ENCODE results near the gene CCDC174.

The CCDC174 gene

GRCh38 chr3:14631687-14632441 is 19.7 kb upstream of the CCDC174 start:
- Histone ChIP-seq H3K9me3 (ENCODE audit: low read depth, low read length) (no peaks in the 10 kb centered on the region), H3K27ac (no peak overlapping the region), H3K4me3 (no peak overlapping the region), H3K9ac (ENCODE audit: insufficient read length) (no peak overlapping the region), H3K36me3 (ENCODE audit: insufficient read depth, low read length) (no peaks in the 10 kb centered on the region)
- no peak for DNase-seq (ENCODE audit: low read depth, low spot score)
- TF ChIP-seq FOXP2 (optimal IDR thresholded peaks at IDR 0.05; ENCODE audit: control extremely low read depth, extremely low read length, insufficient read depth): no peak
- TF ChIP-seq POLR2AphosphoS5 (IDR thresholded peaks at IDR 0.05; ENCODE audit: borderline replicate concordance, low read depth, low read length): no peak
- TF ChIP-seq EZH2 (IDR thresholded peaks at IDR 0.05): no peak

- DNase-seq (ENCODE audit: low read depth, low spot score): no peak
- no peak for TF ChIP-seq FOXP2 (optimal IDR thresholded peaks at IDR 0.05; ENCODE audit: control extremely low read depth, extremely low read length, insufficient read depth)
Observed at GRCh38 chr3:14632442-14632930, 19.1 kb upstream of the CCDC174 start.

GRCh38 chr3:14633417-14633816 is 18.1 kb upstream of the CCDC174 start:
- Histone ChIP-seq H3K27ac (no peak overlapping the region), H3K36me3 (ENCODE audit: insufficient read depth, low read length) (no peaks in the 10 kb centered on the region), H3K9ac (ENCODE audit: insufficient read length) (no peak overlapping the region), H3K4me3 (no peak overlapping the region), H3K9me3 (ENCODE audit: low read depth, low read length) (no peaks in the 10 kb centered on the region)
- TF ChIP-seq FOXP2 (optimal IDR thresholded peaks at IDR 0.05; ENCODE audit: control extremely low read depth, extremely low read length, insufficient read depth) (no peak), POLR2AphosphoS5 (IDR thresholded peaks at IDR 0.05; ENCODE audit: borderline replicate concordance, low read depth, low read length) (no peak), EZH2 (IDR thresholded peaks at IDR 0.05) (no peak)
- no peak for DNase-seq (ENCODE audit: low read depth, low spot score)

More at GRCh38 chr3:14632442-14632930, 19.1 kb upstream of the CCDC174 start:
- H3K9ac ChIP-seq (ENCODE audit: insufficient read length): no peak overlapping the region
- H3K36me3 ChIP-seq (ENCODE audit: insufficient read depth, low read length): no peaks in the 10 kb centered on the region
- H3K4me3 ChIP-seq: no peak overlapping the region
- no peak overlapping the region for H3K27ac ChIP-seq
- H3K9me3 ChIP-seq (ENCODE audit: low read depth, low read length): no peaks in the 10 kb centered on the region

GRCh38 chr3:14633819-14634424 is 17.6 kb upstream of the CCDC174 start:
- Histone ChIP-seq H3K36me3 (ENCODE audit: insufficient read depth, low read length) (no peaks in the 10 kb centered on the region), H3K4me3 (no peak overlapping the region), H3K9me3 (ENCODE audit: low read depth, low read length) (no peaks in the 10 kb centered on the region), H3K9ac (ENCODE audit: insufficient read length) (no peak overlapping the region), H3K27ac (no peak overlapping the region)
- no peak for DNase-seq (ENCODE audit: low read depth, low spot score)
- no peak for TF ChIP-seq POLR2AphosphoS5 (IDR thresholded peaks at IDR 0.05; ENCODE audit: borderline replicate concordance, low read depth, low read length)
- TF ChIP-seq FOXP2 (optimal IDR thresholded peaks at IDR 0.05; ENCODE audit: control extremely low read depth, extremely low read length, insufficient read depth): no peak
- TF ChIP-seq EZH2 (IDR thresholded peaks at IDR 0.05): no peak

GRCh38 chr3:14634763-14635400 is 16.7 kb upstream of the CCDC174 start:
- no peak overlapping the region for H3K27ac ChIP-seq
- DNase-seq (ENCODE audit: low read depth, low spot score): no peak
- TF ChIP-seq POLR2AphosphoS5 (IDR thresholded peaks at IDR 0.05; ENCODE audit: borderline replicate concordance, low read depth, low read length) (no peak), FOXP2 (optimal IDR thresholded peaks at IDR 0.05; ENCODE audit: control extremely low read depth, extremely low read length, insufficient read depth) (no peak), EZH2 (IDR thresholded peaks at IDR 0.05) (no peak)
- no peaks in the 10 kb centered on the region for H3K9me3 ChIP-seq (ENCODE audit: low read depth, low read length)
- H3K4me3 ChIP-seq: no peak overlapping the region
- no peaks in the 10 kb centered on the region for H3K36me3 ChIP-seq (ENCODE audit: insufficient read depth, low read length)
- H3K9ac ChIP-seq (ENCODE audit: insufficient read length): no peak overlapping the region

GRCh38 chr3:14636496-14637087 is 15.0 kb upstream of the CCDC174 start:
- Histone ChIP-seq H3K36me3 (ENCODE audit: insufficient read depth, low read length) (no peaks in the 10 kb centered on the region), H3K9ac (ENCODE audit: insufficient read length) (no peak overlapping the region), H3K4me3 (no peak overlapping the region), H3K9me3 (ENCODE audit: low read depth, low read length) (no peaks in the 10 kb centered on the region), H3K27ac (no peak overlapping the region)
- TF ChIP-seq EZH2 (IDR thresholded peaks at IDR 0.05) (no peak), FOXP2 (optimal IDR thresholded peaks at IDR 0.05; ENCODE audit: control extremely low read depth, extremely low read length, insufficient read depth) (no peak), POLR2AphosphoS5 (IDR thresholded peaks at IDR 0.05; ENCODE audit: borderline replicate concordance, low read depth, low read length) (no peak)
- no peak for DNase-seq (ENCODE audit: low read depth, low spot score)

GRCh38 chr3:14640157-14640562 is 11.4 kb upstream of the CCDC174 start:
- Histone ChIP-seq H3K36me3 (ENCODE audit: insufficient read depth, low read length) (no peaks in the 10 kb centered on the region), H3K9ac (ENCODE audit: insufficient read length) (no peak overlapping the region), H3K27ac (no peak overlapping the region), H3K9me3 (ENCODE audit: low read depth, low read length) (no peaks in the 10 kb centered on the region), H3K4me3 (no peak overlapping the region)
- TF ChIP-seq EZH2 (IDR thresholded peaks at IDR 0.05) (no peak), POLR2AphosphoS5 (IDR thresholded peaks at IDR 0.05; ENCODE audit: borderline replicate concordance, low read depth, low read length) (no peak), FOXP2 (optimal IDR thresholded peaks at IDR 0.05; ENCODE audit: control extremely low read depth, extremely low read length, insufficient read depth) (no peak)
- no peak for DNase-seq (ENCODE audit: low read depth, low spot score)

- DNase-seq (ENCODE audit: low read depth, low spot score): no peak
Observed at GRCh38 chr3:14640734-14641133, 10.8 kb upstream of the CCDC174 start.

More at GRCh38 chr3:14640734-14641133, 10.8 kb upstream of the CCDC174 start:
- no peak overlapping the region for H3K27ac ChIP-seq
- TF ChIP-seq POLR2AphosphoS5 (IDR thresholded peaks at IDR 0.05; ENCODE audit: borderline replicate concordance, low read depth, low read length): no peak
- no peak for TF ChIP-seq FOXP2 (optimal IDR thresholded peaks at IDR 0.05; ENCODE audit: control extremely low read depth, extremely low read length, insufficient read depth)
- no peak for TF ChIP-seq EZH2 (IDR thresholded peaks at IDR 0.05)
- no peaks in the 10 kb centered on the region for H3K36me3 ChIP-seq (ENCODE audit: insufficient read depth, low read length)
- no peak overlapping the region for H3K9ac ChIP-seq (ENCODE audit: insufficient read length)
- no peaks in the 10 kb centered on the region for H3K9me3 ChIP-seq (ENCODE audit: low read depth, low read length)
- no peak overlapping the region for H3K4me3 ChIP-seq
